ENCODE results near the gene IGF2BP2.

- TF ChIP-seq CTCF (IDR thresholded peaks at IDR 0.05) (no peak), EZH2 (IDR thresholded peaks at IDR 0.05; ENCODE audit: borderline replicate concordance, insufficient read depth, low read depth, low read length, poor library complexity, severe bottlenecking) (no peak)
Measured at GRCh38 chr3:185654758-185655145, 170.1 kb downstream of the IGF2BP2 start.
